ENCODE measurements around the gene PLXDC2.

DNA sequence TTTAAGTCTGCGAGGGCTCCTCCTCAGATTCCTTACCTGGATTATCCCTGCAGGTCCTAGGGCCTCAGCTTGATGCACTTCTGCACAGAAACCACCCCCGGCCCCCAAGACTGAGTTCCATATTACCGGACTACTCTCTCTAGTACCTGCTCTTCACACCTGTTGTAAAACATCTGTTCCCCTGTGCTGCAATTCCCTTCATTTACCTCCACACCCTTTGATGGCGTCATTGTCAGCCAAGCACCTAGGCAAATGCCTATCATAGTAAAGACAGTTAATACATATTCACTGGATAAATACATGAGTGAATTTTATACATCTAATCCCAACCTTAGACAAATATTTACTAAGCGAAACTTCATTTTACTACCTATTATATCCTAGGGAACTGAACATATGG, 275.5 kb downstream of the PLXDC2 start:
- TF ChIP-seq, protein P1, sequence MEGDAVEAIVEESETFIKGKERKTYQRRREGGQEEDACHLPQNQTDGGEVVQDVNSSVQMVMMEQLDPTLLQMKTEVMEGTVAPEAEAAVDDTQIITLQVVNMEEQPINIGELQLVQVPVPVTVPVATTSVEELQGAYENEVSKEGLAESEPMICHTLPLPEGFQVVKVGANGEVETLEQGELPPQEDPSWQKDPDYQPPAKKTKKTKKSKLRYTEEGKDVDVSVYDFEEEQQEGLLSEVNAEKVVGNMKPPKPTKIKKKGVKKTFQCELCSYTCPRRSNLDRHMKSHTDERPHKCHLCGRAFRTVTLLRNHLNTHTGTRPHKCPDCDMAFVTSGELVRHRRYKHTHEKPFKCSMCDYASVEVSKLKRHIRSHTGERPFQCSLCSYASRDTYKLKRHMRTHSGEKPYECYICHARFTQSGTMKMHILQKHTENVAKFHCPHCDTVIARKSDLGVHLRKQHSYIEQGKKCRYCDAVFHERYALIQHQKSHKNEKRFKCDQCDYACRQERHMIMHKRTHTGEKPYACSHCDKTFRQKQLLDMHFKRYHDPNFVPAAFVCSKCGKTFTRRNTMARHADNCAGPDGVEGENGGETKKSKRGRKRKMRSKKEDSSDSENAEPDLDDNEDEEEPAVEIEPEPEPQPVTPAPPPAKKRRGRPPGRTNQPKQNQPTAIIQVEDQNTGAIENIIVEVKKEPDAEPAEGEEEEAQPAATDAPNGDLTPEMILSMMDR (conservative IDR thresholded peaks at IDR 0.05; ENCODE audit: low read depth in 2 of 2): no peak
- no peak for TF ChIP-seq EZH2 (IDR thresholded peaks at IDR 0.05; ENCODE audit: low read depth, unreplicated experiment)
- no peak for TF ChIP-seq JUNB (IDR thresholded peaks at IDR 0.05; ENCODE audit: unreplicated experiment)
- no peak for TF ChIP-seq POLR2AphosphoS5 (IDR thresholded peaks at IDR 0.05; ENCODE audit: low read depth)
- TF ChIP-seq, protein P2, sequence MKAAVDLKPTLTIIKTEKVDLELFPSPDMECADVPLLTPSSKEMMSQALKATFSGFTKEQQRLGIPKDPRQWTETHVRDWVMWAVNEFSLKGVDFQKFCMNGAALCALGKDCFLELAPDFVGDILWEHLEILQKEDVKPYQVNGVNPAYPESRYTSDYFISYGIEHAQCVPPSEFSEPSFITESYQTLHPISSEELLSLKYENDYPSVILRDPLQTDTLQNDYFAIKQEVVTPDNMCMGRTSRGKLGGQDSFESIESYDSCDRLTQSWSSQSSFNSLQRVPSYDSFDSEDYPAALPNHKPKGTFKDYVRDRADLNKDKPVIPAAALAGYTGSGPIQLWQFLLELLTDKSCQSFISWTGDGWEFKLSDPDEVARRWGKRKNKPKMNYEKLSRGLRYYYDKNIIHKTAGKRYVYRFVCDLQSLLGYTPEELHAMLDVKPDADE (IDR thresholded peaks at IDR 0.05): no peak
- no peak for TF ChIP-seq REST (IDR thresholded peaks at IDR 0.05; ENCODE audit: unreplicated experiment)
